ENCODE measurements around the gene PTPRM.
A peak's percentile ranks its signal among the peaks of the same experiment; 100 is the strongest.

Gene PTPRM

DNA sequence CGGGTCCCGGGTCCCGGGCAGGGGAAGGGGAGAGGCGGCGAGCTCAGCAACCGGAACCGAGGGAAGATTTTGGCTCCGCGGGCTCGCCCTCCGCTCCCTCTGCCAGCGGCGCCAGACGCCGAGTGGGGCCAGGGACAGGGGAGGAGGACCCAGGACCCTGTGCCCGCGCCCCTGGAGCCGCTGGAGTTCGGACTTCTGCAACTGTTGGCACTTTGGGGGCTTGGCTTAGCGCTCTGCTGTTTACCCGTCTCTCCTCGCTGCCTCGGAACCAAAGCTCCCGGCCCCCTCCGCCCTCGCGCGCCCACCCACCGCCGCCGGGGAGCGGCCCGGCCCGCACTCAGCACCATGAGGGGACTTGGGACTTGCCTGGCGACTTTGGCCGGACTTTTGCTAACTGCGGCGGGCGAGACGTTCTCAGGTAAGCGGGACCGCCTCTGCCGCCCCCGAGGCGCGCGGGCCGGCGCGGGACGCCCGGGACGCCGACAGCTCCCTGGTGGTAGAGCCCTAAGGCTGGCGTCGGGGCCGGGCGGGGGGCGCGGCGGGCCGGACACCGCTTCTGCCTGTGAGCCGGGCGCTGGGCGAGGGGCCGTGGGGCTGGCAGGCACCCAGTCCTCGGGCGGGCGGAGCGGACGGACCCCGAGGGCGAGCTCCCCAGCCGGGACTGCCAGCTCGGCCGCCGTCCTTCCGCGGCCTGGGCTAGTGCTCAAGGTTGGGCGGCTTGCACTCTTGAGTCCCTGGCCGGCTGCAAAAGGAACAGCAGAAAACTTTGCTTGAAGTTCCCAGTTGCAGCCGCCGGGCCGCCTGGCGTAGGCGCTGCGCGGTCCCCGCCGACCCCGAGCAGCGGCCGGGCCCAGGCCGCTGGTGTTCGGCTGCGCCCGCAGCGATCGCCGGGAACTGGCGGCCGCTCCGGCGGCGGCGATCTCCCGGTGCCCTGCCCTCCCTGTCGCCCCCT, 634 bp downstream of the PTPRM start:
- no peak for DNase-seq (ENCODE audit: low read depth in 2 of 2)

DNA sequence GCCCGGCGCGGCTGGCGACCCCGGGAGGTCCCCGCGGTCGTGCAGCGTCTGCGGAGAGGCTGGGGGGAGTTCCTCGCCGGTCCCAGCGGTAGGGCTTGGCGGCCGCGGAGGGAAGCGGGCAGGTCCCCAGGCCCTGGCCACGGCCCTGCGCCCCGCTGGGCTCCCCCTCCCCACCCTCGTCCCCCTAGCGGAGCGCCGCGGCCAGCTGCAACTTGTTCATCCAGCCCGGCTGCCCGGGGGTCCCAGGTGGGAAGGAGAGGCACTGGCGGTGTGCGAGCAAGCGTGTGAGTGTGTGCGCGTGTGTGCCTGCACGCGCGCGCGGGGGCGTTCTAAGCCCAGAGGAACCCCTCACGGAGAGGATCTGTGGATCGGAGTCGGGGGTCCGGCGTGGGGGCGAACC, 1.3 kb downstream of the PTPRM start:
- DNase-seq (ENCODE audit: low read depth in 2 of 2): no peak

DNA sequence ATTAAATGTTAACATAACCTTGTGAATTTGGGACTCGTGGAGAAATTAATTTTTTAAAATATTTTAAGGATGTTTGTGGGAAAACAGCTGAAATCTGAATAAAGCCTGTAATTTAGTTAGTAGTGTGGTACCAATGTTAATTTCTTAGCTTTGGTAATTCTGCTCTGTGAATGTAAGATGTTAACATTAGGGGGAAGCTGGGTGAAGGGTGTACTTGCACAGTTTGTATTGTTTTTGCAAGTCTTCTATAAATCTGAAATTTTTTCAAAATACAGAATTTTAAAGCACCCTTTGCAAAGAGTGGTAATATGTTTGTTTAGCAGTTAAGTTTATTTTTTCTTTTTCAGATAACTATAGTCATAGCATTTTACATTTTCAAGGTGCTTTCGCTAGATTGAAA, 4.5 kb downstream of the PTPRM start:
- no peak for DNase-seq (ENCODE audit: low read depth in 2 of 2)

DNA sequence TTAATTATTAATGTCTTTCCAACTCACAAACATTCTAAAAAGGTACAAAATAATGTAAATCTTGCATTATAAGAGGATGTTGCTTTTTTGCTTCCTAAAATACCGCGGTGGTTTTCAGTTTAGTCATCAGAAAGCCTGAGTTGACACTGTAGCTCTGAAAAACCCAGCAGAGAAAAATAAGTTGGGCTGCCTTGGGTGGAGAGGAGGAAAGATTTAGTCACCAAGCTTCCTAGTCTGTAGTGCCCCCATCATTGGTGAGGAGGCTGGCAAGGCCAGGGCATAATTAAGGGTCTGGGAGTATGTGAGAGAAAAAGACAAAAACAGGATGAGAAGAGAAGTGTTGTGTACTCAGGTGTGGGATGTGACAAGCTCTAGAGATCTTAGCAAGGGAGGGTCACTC, 5.7 kb downstream of the PTPRM start:
- DNase-seq (ENCODE audit: low read depth in 2 of 2): no peak

DNA sequence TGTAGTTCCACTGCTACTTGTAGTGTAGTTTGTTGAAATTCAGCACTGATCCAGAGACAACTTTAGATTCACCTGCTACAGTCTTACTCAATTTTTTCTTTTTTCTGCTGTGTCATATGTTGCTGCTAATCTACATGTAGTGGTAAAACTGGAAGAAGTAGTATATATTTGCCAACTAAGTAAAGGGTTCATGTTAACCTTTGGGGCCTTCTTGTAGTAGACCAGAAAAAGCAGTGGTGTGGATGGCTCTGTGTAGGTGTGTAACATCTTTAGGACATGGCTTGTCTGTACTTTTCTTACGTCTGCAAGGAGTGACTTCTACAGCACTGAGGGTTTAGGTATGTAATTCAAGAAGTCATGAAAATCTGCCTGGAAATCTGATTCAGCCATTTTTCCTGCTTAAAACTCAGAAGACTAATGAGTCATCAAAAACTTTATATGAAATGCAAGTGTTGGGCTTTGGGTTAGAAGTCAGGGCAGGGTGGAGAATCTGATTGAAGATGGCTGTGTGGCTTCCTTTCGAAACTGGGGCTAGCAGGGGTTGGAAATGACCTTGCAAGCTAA, 8.4 kb downstream of the PTPRM start:
- no peak for DNase-seq (ENCODE audit: low read depth in 2 of 2)

DNA sequence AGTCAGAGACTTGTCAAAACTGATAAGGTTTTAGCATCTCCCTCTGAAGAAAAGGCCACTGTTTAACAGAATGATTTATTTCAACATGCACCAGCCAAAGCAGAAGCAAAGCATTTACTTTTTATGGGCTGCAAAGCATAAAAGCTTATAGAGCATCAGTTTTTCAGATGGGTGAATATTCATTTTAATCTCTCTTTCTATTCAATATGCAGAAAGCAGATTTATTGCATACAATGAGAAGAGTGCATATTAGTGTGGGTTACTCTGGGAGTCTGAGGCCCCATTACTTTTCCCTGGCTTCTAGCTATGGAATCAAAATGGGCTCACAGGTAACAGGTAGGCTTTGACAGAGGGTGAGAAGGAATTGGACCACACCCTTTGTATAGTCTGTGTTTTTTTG, 9.0 kb downstream of the PTPRM start:
- no peak for DNase-seq (ENCODE audit: low read depth in 2 of 2)

DNA sequence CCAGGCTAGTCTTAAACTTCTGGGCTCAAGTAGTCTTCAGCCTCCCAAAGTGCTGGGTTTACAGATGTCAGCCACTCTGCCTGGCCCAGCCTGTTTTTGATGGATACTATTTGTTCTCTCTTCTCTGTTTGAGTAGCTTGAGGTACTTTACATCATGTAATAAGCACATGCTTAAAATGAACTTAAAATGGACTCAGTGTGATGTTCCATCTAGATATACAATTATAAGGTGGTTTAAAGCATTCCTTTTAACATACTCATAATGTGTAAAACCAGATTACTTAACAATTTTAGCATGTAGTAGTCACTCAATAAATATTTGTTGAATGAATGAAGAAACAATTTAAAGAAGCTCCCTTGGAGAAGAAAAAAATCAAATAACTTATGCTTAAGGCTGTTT, 9.6 kb downstream of the PTPRM start:
- no peak for DNase-seq (ENCODE audit: low read depth in 2 of 2)

DNA sequence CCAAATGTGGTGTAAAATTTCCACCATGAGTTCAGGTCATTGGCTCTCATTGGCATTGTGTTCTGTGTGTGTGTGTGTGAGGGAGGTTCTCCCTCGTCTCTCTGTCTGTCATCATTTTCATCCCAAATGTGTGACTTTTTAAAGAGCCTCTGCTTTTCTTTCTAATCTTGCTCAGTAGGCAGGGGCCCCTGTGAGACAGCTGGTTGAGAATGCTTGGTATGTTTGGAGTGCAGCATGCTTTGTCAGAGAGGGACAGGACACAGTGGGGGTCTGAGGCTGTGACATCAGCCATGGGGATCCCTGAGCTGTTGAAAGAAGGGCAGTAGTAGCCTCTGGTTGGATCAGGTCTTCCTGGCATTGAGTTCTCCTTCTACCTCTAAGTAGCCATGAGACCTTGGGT, 10.6 kb downstream of the PTPRM start:
- no peak for DNase-seq (ENCODE audit: low read depth in 2 of 2)

DNA sequence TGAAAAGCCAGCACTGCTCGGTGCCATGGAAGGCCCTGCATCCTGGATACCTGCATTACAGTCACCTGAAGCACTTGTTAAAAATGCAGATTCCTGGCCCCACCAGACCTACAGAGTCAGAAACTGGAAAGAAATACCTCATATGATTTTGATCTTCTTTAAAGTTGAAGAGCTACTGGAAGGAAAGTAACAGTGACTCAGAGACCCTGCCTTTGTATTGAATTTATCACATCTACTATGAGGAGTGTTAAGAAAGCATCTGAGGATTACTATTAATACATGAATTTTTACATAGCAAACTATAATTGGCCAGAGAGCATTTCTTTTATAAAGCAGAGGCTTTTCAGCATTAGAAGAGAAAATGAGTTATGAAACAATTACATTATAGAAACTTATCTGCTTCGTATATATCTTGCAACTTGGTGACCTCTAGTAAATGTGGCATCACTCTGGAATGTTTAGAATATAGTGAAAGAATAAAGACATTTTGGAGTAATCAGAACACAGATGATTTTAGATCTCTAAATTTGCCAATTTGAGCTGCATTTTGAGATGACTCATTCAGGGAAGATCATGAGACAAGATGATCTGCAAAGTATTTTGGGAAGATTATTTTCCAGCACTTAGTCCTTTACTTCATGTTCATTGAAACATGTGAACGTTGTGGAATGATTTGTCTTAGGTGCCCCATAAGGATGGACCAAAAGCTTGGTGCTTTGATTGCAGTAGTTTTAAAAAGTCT, 12.2 kb downstream of the PTPRM start:
- DNase-seq (ENCODE audit: low read depth in 2 of 2): no peak

DNA sequence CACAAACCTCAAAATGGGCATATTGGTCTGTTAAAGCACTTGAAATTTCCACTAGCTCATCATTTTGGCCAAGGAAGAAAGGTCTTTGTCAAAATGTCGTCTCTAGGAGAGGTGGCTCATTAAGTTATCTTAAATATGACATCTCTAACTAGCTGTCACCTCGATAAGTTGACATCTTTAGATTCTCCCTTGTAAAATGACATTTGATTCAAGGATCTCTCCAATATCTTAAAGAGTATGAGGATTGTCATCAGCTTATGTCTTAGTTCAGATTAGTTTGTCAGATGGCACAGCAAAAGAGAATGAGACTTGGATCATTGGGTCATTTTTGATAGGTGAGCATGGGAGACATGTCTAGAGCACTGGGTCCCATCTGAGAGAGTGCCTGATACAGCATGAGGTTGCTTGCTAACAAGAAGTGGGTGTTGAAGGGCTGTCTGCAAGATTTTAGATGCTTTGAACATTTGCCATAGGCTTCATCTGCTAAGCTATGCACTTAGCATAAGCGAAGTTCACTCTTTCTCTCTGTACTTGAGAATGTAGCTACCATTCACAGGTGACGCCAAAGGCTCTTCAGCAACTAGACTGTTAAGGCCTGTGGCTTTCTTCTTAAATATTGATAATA, 12.9 kb downstream of the PTPRM start:
- no peak for DNase-seq (ENCODE audit: low read depth in 2 of 2)

DNA sequence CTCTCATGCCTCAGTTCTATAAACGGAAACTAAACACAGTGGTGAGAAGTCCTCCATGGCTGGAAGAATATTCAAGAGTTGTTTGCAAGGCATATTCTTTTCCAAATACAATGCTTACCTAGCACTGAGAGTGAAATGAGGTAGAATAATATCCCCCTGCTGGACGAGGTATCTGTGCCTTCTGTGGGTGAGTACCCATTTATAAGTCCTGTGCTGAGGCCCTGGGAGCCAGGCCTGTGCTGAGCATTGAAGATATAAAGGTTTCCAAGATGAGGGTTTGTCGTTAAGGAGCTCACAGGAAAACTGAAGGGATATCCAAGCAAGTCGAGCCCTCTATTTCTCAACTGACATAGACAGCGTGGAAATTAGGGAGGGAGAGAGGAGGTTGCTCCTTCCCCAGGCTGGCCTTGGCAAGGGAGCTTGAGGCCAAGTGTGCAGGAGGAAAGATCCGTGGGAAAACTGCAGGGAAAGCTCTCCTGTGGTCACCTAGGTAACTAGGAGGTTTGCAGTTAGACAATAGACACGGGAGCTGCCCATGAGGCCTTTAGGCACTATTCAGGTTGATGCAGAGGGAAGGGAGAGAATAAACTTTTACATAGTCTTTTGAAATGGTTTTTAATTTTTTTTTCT, 17.6 kb downstream of the PTPRM start:
- no peak for DNase-seq (ENCODE audit: low read depth in 2 of 2)

DNA sequence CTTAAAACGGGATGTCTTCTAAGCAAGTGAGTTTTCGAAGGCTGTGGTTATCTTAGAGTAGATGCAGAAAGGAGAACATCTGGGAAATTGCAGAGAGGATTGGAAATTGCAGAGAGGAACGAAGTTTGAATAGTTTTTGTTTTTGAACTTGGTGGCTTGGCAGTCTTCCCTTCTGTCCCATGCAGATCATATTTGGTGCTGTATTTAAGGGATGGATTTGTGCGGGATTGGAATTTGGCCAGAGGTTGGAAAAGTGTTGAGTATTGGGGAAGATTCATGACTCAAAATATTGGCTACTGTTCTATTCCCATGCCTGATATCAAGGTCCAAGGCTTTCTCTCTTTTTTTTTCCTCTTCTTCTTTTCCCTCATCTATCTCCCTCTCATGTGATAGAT, 18.2 kb downstream of the PTPRM start:
- DNase-seq (ENCODE audit: low read depth in 2 of 2): peak; percentile 81 to 86

DNA sequence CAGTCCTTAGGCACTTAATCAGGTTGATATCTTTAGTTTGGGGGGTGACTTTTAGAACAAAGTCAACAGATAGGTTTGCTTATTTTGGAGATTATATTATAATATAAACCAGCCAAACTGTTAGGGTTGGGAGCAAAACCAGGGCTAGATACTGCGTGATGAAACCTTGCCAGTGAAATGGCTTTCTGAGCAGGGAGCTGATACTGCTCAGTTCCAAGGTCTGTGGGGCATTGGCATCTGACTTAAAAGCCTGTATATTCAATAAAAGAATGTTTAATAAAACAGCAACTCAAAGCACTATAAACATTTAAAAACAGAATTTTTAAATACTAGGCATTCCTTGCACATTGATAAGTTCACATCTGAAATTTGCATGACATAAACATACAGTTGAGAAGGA, 19.3 kb downstream of the PTPRM start:
- DNase-seq (ENCODE audit: low read depth in 2 of 2): no peak

DNA sequence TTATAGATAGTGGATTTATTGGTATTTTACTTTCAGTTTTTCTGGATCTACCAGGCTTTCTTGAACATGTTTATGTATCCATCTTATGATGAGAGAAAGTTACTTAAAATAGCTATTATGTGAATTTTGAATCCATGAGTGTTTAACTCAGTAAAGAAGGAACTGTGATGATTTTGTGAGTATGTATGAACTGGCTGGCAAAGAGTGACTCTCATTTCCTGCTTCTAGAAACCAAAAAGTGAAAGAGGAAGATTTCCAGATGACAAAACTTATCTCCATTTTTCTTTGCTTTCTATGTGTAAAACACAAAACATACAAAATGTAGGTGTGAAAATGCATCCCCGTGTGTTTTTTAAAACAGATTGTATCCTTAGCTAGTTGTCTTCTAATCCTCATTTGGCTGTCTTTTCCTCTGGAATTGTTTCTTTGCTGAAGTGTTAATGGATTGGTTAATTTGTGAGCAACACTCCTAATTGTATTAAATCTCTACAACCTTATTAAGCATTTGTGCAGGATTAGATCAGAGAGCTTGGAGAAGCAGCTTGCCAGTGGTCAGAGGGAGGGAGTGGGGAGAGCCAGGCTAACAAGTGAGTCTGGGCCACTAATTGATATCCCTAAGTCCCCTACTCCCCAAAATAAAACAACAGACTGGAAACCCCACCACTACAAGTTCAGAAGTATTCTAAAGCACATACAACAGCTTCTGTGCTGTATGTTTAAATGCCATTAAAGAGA, 23.9 kb downstream of the PTPRM start:
- DNase-seq (ENCODE audit: low read depth in 2 of 2): no peak

DNA sequence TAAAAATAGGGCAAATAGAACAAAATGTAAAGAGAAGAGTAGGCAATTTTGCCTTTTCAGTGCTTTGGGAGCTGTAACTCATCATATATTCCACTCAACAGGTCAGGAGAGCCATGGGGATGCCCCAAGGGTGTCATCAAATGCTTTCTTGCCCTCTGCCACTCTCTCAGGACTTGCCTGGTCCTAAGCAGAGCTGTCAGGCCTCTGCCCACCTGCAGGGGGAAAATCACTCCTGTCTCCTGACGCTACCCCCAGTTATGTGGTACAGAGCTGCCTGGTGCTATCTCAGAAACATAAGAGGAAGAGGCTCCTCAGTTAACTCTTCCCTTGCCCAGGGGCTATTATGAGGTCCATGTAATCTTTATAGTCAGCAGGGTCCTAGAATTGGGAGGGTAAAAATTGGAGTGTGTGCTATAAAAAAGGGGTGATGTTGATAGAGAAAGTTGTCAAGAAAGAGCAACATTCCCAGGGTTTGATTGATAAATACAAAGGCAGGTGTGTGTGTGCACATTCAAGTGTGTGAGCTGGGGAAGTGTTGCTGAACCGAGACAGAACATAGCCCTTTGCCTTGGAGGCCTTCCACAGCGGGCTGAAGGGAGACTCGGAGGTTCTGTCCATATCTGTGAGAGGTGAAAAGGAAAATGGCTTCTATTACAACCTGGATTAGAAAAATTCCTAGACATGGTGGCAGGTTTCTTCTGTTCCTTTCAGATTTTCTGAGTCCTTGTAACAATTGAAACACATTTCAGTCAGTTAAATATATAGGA, 25.4 kb downstream of the PTPRM start:
- DNase-seq (ENCODE audit: low read depth in 2 of 2): no peak

DNA sequence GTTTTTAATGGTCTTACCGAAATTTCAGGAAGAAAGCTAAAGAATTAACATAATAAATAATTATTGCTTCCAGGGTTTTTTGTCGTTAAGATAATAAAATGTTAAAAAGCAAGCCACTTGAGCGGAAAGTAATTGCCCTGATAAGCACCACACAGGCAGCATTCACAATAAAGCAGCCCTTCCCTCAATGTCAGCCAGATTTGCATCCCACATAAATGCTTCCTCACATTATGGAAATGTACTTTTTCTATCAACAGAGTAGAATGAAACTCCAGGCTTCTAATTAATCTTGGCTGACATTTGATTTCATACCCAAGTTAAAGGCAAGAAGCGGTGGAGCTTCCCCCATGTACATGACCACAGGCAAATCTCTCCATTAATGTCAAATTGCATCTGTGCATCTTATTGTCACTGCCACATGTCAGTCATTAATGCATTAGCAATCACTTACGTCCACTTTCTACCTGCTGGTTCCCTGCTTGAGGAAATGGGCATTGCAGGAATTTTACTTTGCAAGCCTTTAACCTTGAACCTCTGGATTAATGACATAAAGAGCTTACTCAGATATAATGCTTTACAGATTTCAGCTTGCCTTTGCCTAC, 26.2 kb downstream of the PTPRM start:
- DNase-seq (ENCODE audit: low read depth in 2 of 2): no peak

DNA sequence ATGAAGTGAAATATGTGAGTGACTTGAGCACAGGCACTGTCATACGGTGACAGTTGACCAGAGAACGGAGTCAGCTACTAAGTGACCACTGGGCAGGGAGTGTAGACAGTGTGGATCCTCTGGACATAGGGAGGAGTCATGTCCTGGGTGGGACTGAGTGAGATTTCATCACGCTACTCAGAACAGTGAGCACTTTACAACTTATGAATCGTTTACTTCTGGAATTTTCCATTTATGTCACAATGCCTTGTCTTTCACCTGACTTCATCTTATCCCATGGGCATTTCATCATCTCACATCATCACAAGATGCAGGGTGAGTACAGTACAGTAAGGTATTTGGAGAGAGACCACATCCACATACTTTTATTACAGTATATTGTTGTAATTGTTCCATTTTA, 29.0 kb downstream of the PTPRM start:
- DNase-seq (ENCODE audit: low read depth in 2 of 2): no peak

DNA sequence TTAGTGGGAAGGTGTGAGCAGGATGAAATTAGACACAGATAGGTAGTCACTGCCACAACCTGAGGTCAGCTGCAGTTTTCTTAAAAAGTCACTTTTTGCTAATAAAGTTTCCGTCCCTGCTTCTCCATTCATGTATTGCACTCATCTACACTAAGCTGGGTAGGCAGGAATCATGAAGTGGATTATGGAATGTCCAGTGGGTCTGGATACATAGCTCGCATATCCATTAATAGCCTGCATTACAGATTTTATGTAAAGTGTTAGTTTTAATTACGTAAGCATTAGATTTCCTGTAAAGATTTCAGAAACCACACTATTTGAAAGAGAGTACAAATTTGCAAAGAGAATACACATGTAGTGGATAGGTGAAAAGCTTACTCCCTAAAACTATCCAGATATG, 30.4 kb downstream of the PTPRM start:
- DNase-seq (ENCODE audit: low read depth in 2 of 2): no peak

DNA sequence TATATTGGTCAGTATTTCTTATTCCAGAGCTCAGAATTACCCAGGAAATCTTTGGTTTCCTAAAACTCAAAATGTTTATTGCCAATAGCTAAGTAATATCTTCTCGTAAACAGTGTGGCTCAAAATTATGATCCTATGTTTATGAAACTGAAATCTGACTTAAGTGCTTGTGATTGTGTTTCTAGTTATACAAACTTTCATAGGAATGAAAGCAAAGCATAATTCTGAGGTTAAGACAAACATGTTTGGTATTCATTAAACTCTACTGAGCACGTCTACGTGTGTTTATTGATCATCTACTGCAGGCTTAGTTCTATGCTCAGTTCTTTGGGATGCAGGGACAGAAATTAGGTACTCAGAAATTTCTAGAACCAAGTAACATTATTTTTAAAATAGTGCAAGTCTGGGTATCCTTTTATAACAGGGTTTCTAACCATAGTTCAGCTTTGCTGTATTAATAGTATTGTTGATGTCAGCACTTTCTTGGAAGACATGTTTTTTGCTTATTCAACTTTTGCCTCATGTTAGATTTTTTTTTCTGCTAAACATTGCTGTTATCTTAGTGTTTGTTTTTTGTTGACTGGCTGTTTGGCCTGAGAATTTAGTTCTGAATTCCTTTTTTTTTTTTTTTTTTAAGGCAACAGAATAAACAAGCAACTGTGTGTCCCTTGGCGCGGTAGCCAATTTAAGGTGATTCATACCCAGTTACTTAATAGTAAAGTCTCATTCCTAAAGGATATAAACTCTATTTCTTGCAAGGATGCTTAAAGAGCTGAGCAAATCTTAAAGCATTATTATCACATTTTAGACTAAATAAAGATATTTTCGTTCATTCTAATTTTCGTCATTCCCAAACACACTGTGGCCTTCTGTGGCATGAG, 31.3 kb downstream of the PTPRM start:
- DNase-seq (ENCODE audit: low read depth in 2 of 2): no peak

Data from fibroblast of skin of left biceps (primary cell).